Measurements from ENCODE around the gene KIF3B. TPM values are rescaled to one million over a fixed set of nuclear protein-coding genes. Genes with fewer than 3 reads are reported as not detected.
A peak's percentile ranks its signal among the peaks of the same experiment; 100 is the strongest.

Gene KIF3B
- total and polyA plus RNA-seq, 2 of the 13 experiments (the other 11 are each of a cell fraction or from before 2014, with no cell fraction given) = 23.6 to 28.8 TPM

- Histone ChIP-seq H2AFZ (ENCODE audit: low read length) (no peak overlapping the region), H3K4me1 (ENCODE audit: insufficient read depth, low read length) (peaks cover 9% of the 10 kb centered on the region; the same call in 1 of the 2 replicates), H3K4me2 (ENCODE audit: low read depth, low read length) (no peak overlapping the region), H3K27me3 (ENCODE audit: control insufficient read depth in 1 of 2, insufficient read depth in 2 of 2, low read length in 2 of 2) (no peaks in the 10 kb centered on the region), H3K36me3 (replicated peaks in 1 of 2; ENCODE audit: control insufficient read depth in 1 of 2, insufficient read depth in 2 of 2, low read length in 2 of 2) (peaks cover 39 to 72% of the 10 kb centered on the region in 2 experiments), H4K20me1 (ENCODE audit: insufficient read depth, low read length) (no peaks in the 10 kb centered on the region), H3K9ac (ENCODE audit: insufficient read depth, low read depth, low read length) (no peak overlapping the region), H3K4me3 (replicated peaks in 1 of 3; ENCODE audit: insufficient read depth in 1 of 3, low read depth in 2 of 3, low read length in 3 of 3) (no peak overlapping the region), H3K79me2 (ENCODE audit: insufficient read depth, low read length) (no peaks in the 10 kb centered on the region), H3K9me3 (ENCODE audit: low read length) (no peaks in the 10 kb centered on the region), H3K27ac (ENCODE audit: extremely low read length, insufficient read depth, low read length) (no peak overlapping the region)
- DNase-seq (ENCODE audit: low spot score) = no peak
- no TSS peak for BruUV-seq (replicated peaks)
- CTCF ChIA-PET (ENCODE audit: low intra/inter-chr PET ratio, low total read pairs) = no interaction called here
- 96% methylated on average over 5 of the region's 5 CpGs for WGBS (ENCODE audit: low lambda C conversion rate)
- in situ Hi-C loops (cut with HindIII; ENCODE audit: extremely low pct_ligation_motif_present, low pct_unique_long_range_greater_than_20kb) = no loop called here
- FAIRE-seq = no peak
- no peak for ATAC-seq
- POLR2A ChIA-PET = no interaction called here
- intact Hi-C loops (cut with micrococcal nuclease; ENCODE audit: unreplicated experiment) = no loop called here
- no peak for TF ChIP-seq ZNF17 (CRISPR knock-in tag; IDR thresholded peaks at IDR 0.05)
- TF ChIP-seq MTERF4 (CRISPR knock-in tag; IDR thresholded peaks at IDR 0.05) = no peak
Measured at GRCh38 chr20:32229251-32229747, 48.2 kb upstream of the KIF3B start.

- Histone ChIP-seq H3K9me3 (ENCODE audit: low read length) (no peaks in the 10 kb centered on the region), H3K4me2 (ENCODE audit: low read depth, low read length) (no peak overlapping the region), H3K4me1 (ENCODE audit: insufficient read depth, low read length) (peaks cover 16% of the 10 kb centered on the region), H3K9ac (ENCODE audit: insufficient read depth, low read depth, low read length) (no peak overlapping the region), H3K27ac (ENCODE audit: extremely low read length, insufficient read depth, low read length) (no peak overlapping the region), H3K36me3 (replicated peaks in 1 of 2; ENCODE audit: control insufficient read depth in 1 of 2, insufficient read depth in 2 of 2, low read length in 2 of 2) (peaks cover 37 to 79% of the 10 kb centered on the region in 2 experiments), H3K27me3 (ENCODE audit: control insufficient read depth in 1 of 2, insufficient read depth in 2 of 2, low read length in 2 of 2) (no peaks in the 10 kb centered on the region), H4K20me1 (ENCODE audit: insufficient read depth, low read length) (no peaks in the 10 kb centered on the region), H3K79me2 (ENCODE audit: insufficient read depth, low read length) (no peaks in the 10 kb centered on the region), H3K4me3 (replicated peaks in 1 of 3; ENCODE audit: insufficient read depth in 1 of 3, low read depth in 2 of 3, low read length in 3 of 3) (no peak overlapping the region), H2AFZ (ENCODE audit: low read length) (no peak overlapping the region)
- intact Hi-C loops (cut with micrococcal nuclease; ENCODE audit: unreplicated experiment) (no loop called here), in situ Hi-C loops (cut with HindIII; ENCODE audit: extremely low pct_ligation_motif_present, low pct_unique_long_range_greater_than_20kb) (no loop called here)
- POLR2A ChIA-PET = no interaction called here
- CTCF ChIA-PET (ENCODE audit: low intra/inter-chr PET ratio, low total read pairs) = no interaction called here
- FAIRE-seq (no peak), ATAC-seq (no peak), DNase-seq (ENCODE audit: low spot score) (no peak)
- no TSS peak for BruUV-seq (replicated peaks)
- 0 out of 2 replicates have a peak, but pooled peaks have one; percentile 42 for TF ChIP-seq ZNF572 (CRISPR knock-in tag; IDR thresholded peaks at IDR 0.05)
- peak; percentile 23; the same call in 1 of the 2 replicates for TF ChIP-seq RXRA (CRISPR knock-in tag; IDR thresholded peaks at IDR 0.05)
- TF ChIP-seq HBP1 (CRISPR knock-in tag; IDR thresholded peaks at IDR 0.05; ENCODE audit: low read depth) = no peak
- TF ChIP-seq AGO2 (optimal IDR thresholded peaks at IDR 0.05; ENCODE audit: low read depth, low read length) = peak; percentile 30
- 95% methylated on average over 13 of the region's 13 CpGs for WGBS (ENCODE audit: low lambda C conversion rate)
Measured at GRCh38 chr20:32230707-32231106, 46.7 kb upstream of the KIF3B start.
